Activated naive CD4-positive, alpha-beta T cell (primary cell): ENCODE data around the gene GALNT13.

Source experiments
- DNase-seq, 4 experiments: peaks; one replicate each; lab custom pipeline; 2025; lab: John Stamatoyannopoulos, UW

GALNT13 gene

GRCh38 chr2:153944800-153945199 lies 73.1 kb downstream of the GALNT13 start:
- DNase-seq, result no peak

- no peak for DNase-seq
Observed at GRCh38 chr2:153946036-153946435, 74.3 kb downstream of the GALNT13 start.

- DNase-seq, result no peak
Observed at GRCh38 chr2:153953761-153954160, 82.0 kb downstream of the GALNT13 start.

DNA sequence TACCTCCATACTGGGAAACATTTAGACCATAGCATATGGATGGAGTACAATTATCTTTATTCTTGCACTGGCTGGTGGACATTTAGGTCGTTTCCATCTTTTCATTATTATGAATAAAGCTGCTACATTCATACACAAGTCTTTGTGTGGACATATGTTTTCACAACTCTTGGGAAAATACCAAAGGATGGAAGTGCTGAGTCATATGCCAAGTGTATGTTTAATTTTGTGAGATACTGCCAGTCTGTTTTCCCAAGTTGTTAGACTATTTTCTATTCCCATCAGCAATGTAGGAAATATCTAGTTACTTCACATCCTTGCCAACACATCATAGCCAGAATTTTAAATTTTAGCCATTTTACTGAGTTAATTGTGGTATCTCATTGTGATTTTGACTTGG lies 91.5 kb downstream of the GALNT13 start:
- DNase-seq, result no peak

DNA sequence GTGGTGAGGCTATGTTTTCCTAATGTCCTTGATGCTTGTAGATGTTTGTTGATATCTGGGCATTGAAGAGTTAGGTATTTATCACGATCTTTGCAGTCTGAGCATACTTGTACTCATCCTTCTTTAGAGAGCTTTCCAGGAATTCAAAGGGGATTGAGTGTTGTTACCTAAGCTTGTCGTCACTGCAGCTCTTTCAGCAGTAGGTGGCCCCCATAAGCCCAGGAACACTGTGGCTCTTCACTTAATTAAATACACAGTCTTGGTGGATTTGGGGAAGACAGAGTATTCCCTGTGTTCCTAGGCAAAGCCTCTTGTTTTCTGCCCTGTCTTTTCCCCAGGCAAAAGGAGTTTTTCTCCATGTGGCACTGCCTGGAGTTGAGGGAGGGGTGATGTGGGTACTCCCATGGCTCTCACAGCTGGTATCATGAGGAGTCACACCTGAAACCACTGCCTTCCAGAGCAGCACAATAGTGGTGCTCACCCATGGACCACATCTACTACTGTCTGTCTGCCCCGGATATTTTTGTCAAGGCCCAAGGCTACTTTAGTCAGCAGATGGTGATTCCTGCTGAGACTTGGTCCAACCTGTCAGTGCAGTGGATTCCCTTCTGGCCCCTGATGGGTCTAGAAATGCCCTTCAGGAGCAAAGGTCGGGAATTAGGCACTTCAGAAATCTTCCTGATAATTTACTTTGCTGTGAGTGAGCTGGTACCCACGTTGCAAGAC lies 95.7 kb downstream of the GALNT13 start:
- DNase-seq, result no peak

GRCh38 chr2:153971250-153971649 lies 99.5 kb downstream of the GALNT13 start:
- no peak for DNase-seq

GRCh38 chr2:153971855-153972254 lies 100.1 kb downstream of the GALNT13 start:
- DNase-seq, result no peak

- DNase-seq, result no peak
Observed at GRCh38 chr2:153972412-153972811, 100.7 kb downstream of the GALNT13 start.

- DNase-seq, result no peak
Observed at GRCh38 chr2:153986488-153987229, 114.9 kb downstream of the GALNT13 start.

- no peak for DNase-seq
Observed at GRCh38 chr2:153990771-153991170, 119.0 kb downstream of the GALNT13 start.

GRCh38 chr2:154013514-154013913 lies 141.8 kb downstream of the GALNT13 start:
- no peak for DNase-seq

- no peak for DNase-seq
Observed at GRCh38 chr2:154015233-154015632, 143.5 kb downstream of the GALNT13 start.

DNA sequence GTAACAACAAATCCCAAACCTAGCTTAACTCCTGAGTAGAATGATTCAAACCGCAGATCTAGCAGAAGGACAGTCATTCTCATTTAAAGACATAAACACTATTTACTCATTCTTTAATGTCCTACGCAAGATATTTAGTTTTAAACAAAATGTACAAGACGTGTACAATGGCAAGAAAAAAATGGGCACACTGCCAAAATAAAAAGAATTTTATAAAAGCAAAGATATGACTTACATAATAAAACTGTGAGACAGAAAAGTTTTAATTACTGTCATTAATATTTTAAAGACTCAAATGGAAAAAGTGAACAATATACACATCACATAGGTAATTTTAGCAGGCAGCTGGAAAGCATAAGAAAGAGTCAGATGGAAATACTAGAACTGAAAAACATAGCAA lies 157.8 kb downstream of the GALNT13 start:
- DNase-seq, result no peak

DNA sequence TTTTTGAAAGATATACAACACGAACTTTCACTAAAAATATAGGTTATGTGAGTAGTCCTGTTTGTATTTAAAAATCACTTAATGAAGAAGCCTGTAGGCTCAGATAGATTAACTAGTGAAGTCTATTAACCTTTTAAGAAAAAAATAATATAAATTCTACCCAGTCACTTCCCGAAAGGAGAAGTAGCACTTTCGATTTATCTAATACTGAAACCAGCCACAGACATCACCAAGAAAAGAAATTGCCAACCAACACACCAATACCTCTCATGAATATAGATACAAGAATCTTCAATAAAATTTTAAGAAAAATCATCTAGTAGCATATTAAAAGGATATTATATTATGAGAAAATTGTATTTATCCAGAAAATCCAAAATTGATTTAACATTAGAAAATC lies 160.5 kb downstream of the GALNT13 start:
- DNase-seq, result no peak

GRCh38 chr2:154046493-154046892 lies 174.8 kb downstream of the GALNT13 start:
- DNase-seq, result no peak

- DNase-seq, result no peak
Observed at GRCh38 chr2:154048905-154049304, 177.2 kb downstream of the GALNT13 start.

DNA sequence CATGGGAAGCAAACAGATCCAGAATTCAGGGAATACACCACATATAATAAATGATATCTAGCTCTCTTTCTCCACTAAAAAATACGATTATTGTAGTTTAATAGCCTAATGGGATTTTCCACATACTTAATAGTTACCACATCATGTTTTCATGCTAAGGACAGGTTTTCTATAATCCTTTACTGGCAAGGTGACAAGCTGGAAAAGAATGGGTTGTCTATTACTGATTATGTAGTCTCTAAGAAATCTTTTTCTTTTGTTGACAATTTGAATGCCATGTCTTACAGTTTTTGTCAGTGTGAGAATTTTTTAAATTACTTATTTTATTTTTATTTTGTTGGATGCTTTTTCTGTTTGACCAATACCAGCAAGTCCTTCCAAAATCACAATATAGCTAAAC lies 177.8 kb downstream of the GALNT13 start:
- no peak for DNase-seq

GRCh38 chr2:154067124-154067523 lies 195.4 kb downstream of the GALNT13 start:
- DNase-seq, result no peak

DNA sequence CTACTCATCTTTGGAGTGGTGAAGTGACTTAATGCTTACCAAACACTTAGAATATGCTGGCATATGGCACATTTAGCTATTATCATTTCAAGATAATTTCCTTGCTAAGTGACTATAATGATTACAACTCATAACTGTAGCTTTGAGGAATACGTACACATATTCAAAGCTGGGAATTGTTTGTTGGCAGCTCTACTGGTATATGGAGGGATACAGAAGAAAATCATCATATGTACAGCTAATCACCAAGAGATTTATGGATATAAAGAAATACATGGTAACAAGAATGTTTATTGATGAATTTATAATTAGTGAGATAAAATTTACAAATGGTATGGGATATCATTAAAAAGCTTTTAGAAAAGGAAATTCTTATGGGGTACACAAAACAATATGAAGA lies 207.2 kb downstream of the GALNT13 start:
- no peak for DNase-seq

- no peak for DNase-seq
Observed at GRCh38 chr2:154092571-154092970, 220.8 kb downstream of the GALNT13 start.

GRCh38 chr2:154093856-154094255 lies 222.1 kb downstream of the GALNT13 start:
- DNase-seq, result no peak

DNA sequence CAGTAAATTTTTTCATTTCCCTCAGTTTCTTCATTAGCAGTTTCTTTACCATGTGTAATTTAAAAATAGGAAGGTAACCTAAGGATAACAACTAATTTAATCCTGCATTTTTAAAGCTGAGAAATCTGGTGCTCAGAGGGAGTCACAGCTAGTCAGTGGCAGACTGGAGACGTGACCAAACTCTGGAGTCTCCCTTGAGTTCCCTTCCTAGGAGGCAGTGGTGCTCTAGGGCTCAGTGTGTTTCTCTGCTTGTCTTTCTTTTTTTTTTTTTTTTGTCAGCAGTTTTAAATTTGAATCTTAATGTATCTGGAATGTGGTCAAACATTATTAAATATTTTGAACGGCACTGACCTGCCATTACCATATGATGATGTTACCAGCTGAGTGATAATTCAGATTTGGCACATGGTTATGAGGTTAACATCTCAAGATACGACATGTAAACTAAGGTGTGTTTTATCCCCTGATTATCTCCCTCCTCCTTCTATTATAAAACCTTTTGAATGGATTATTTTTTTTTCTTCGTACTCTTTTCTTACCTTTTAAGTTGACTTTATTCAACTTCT lies 226.2 kb downstream of the GALNT13 start:
- DNase-seq, result no peak

- no peak for DNase-seq
Observed at GRCh38 chr2:154120706-154121105, 249.0 kb downstream of the GALNT13 start.
